Forelimb muscle (tissue), 1 donor: ENCODE data around the gene ZP1. TPM values are rescaled to one million over a fixed set of nuclear protein-coding genes. Genes with fewer than 3 reads are reported as not detected.

Source experiments
- DNase-seq: peaks from one replicate; pipeline ENCODE4 v3.0.0-alpha.2; 2013; ENCODE audit warnings: low read depth
- polyA plus RNA-seq: library from polyadenylated mRNA; unstranded; fragments of 120-200 nt; gene quantifications from one replicate; pipeline ENCODE4 v1.2.1, GENCODE V29; 2013; ENCODE audit not compliant: insufficient read length

The ZP1 gene
- polyA plus RNA-seq, 1 donor = not detected

GRCh38 chr11:60858731-60859464 is 8.4 kb upstream of the ZP1 start:
- no peak for DNase-seq

- DNase-seq = no peak
Measured at GRCh38 chr11:60859616-60860250, 7.6 kb upstream of the ZP1 start.

- DNase-seq = no peak
Measured at GRCh38 chr11:60860943-60861342, 6.4 kb upstream of the ZP1 start.

GRCh38 chr11:60862171-60862570 is 5.2 kb upstream of the ZP1 start:
- DNase-seq = no peak

GRCh38 chr11:60863550-60864521 is 3.5 kb upstream of the ZP1 start:
- no peak for DNase-seq

- DNase-seq = no peak
Measured at GRCh38 chr11:60864856-60865513, 2.4 kb upstream of the ZP1 start.

- no peak for DNase-seq
Measured at GRCh38 chr11:60867871-60868681, 734 bp downstream of the ZP1 start.

- DNase-seq = no peak
Measured at GRCh38 chr11:60868682-60869450, 1.5 kb downstream of the ZP1 start.

GRCh38 chr11:60869451-60869825 is 2.1 kb downstream of the ZP1 start:
- no peak for DNase-seq

GRCh38 chr11:60870276-60870675 is 2.9 kb downstream of the ZP1 start:
- DNase-seq = no peak

GRCh38 chr11:60870733-60871377 is 3.5 kb downstream of the ZP1 start:
- DNase-seq = no peak

- no peak for DNase-seq
Measured at GRCh38 chr11:60871378-60872061, 4.2 kb downstream of the ZP1 start.

GRCh38 chr11:60872124-60872960 is 5.0 kb downstream of the ZP1 start:
- DNase-seq = peak; percentile 44

GRCh38 chr11:60872961-60873524 is 5.7 kb downstream of the ZP1 start:
- no peak for DNase-seq

- DNase-seq = no peak
Measured at GRCh38 chr11:60873533-60873932, 6.2 kb downstream of the ZP1 start.

- DNase-seq = no peak
Measured at GRCh38 chr11:60874421-60875365, 7.4 kb downstream of the ZP1 start.
